ENCODE results near the gene PDZD4.
A peak's percentile ranks its signal among the peaks of the same experiment; 100 is the strongest.
"Not testable (repeated sequence)": the region's sequence is repeated elsewhere in the genome, so short reads cannot be mapped to it uniquely, and the experiment has no call there.

The PDZD4 gene

DNA sequence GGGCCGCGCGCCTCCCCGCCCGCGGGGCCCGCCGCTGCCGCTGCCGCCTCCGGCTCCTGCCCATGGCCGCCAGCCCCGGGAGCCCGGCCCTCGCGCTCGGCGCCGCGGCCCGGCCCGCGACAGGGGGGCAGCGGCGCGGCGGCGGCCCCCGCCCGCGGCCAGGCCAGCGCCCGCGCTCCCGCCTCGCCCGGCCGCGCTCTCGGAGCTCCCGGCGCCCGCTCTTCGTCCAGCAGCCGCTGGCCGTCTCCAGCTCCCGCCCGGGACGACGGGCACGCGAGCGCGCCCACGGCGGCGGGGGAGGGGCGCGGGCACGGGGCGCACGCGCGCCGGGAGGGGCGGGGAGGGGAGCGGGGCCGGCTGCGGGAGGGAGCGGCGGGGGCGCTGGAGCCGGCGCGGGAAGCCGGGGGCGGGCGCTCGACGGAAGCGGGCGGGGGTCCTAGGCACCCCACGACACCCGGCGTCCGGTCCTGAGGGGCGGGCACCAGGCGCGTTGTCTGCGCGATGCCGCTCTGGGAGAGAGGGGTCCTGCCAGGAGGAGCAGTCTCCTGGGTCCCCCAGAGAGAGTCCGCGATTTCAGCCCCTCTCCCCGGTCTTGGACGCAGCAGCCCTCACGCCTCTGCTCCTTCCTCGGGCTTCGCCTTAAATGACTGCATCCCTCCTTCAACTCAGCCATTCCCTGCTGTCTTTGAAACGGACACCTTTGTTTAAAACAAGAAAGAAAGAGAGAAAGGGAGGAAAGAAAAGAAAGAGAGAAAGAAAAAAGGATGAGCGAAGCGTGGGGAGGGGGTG, 490 bp upstream of the PDZD4 start:
- no peak for DNase-seq

DNA sequence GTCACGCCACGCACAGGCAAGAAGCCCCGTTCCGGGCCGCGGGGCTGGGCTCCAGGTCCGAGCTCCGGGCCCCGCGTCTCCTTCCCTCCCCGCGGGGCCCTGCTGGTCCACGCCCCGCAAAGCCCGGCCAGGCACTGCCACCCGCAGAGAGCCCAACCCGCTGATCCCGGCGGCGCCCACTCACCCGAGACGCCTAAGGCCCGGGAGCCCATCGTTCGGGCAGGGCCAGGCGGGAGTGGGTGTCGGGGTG, 870 bp downstream of the PDZD4 start:
- DNase-seq: no peak

DNA sequence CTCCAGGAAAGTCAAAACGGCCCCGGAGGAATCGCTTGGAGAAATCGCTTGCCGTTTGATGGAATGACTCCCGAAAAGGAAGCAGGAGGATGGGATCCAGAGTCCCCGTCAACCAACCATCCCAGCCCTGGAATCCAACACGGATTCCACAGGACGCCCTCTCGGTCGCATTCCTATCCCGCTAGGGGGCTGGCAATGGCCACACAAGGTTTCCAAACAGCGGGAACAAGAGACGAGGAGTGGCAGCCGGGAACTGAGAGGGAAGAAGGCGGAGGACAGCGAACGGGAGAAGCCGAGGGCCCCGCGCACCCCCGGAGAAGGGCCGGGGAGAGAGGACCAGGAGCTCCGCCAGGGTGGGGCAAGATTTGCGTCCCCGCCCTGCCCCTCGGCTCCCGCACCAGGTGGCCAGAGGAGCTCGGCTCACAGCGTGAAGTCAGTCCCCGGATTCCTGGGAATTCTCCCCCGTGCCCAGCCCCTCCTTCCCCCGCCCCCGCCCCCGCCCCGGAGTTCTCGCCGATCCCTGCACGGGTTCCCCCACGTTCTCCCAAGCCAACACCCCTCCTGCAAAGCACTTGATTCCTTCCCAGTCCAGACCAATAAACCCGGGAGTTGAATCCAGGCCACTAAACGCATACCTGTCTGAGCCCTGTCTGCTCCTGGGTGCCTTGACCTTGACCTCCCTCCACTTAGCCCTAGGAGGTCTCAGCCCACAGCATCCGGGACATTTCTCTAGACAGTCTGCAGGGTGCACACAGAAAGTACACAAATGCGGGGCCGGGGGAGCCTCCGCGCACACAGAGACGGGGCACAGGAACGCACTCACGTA, 1.4 kb downstream of the PDZD4 start:
- no peak for DNase-seq

DNA sequence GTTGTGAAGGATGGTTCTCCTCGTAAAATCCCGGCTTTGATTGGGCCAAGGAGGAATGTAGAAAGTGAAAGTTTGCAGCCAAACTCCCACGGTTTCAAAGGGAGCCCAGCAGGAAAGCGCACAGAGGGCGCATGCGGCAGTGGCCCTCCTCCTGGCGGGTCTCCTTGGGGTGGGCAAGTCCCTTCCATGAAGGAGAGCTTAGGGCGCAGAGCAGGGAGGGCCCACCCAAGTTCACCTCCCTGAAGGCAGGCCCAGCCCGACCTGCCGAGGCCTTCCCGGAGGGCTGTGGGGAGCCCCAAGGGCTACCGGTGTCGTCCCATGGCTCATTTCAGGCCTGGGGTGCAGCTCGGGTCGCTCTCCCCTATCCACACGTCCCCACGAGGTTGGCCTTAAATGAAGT, 2.0 kb downstream of the PDZD4 start:
- no peak for DNase-seq

DNA sequence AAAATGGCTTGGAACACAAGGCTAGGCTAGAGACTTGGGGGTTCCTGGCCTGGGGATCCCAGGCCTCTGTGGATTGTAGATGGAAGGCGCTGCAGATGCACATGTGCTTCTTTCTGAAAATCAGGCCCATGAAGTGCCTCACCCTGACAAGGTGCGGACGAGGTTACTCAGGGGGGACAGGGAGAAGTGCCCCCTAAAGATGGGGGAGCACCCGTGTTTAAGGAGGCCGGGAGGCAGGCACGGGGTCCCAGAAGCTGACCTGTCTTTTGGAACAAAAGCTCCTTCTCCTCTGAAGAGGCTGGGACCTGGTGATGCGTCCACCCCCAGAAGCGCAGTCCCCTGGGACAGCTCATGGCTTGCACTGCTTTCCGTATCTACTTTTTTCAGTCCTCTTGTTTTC, 2.4 kb downstream of the PDZD4 start:
- DNase-seq: no peak

DNA sequence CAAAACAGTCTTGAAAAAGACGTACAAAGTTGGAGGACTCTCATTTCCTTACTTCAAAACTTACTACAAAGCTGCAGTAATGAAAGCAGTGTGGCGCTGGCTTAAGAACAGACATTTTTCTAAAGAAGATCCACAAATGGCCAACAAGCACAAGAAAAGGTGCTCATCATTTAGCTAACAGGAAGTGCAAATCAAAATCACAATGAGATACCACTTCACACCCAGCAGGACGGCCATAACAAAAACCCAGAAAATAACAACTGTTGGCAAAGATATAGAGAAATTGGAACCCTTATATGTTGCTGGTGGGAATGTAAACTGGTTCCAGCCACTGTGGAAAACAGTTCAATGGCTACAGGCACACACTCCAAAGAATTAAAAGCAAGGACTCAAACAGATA, 3.3 kb downstream of the PDZD4 start:
- no peak for DNase-seq

DNA sequence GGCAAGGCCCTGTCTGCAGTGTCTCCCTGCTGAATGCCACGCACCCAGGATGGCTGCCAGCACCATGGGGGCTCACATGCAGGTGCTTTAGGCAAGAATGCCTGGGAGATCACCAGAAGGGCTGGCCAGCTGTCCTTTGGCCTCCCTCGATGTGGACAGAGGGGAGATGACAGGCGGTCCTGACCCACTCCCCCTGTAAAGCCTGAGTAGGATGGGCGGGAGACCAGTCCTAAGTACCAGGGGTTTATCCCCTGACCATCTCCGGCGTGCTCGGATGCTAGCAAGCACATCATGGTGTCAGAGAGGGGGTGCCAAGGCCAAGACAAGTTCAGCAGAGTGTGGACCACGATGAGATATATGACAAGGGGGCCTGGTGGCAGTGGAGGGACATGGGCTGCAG, 5.3 kb downstream of the PDZD4 start:
- DNase-seq: no peak

DNA sequence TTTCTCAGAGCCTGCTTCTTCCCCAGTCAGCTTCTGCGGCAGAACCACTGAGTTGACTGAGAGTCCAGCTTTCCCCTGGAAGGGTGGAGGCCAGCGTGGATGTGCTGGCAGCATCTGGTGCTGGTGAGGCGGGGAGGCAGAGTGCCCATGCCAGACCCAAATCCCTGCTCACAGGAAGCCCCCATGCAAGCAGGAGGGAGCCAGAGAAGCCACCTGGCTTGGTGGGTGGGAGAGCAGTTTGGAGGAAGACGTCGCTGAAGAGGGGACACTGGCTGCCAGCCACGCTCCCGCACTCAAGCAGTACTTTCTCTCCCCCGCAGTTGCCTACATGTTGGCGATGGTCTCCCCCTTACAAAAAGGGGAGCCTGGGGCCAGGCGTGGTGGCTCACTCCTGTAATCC, 6.0 kb downstream of the PDZD4 start:
- no peak for DNase-seq

DNA sequence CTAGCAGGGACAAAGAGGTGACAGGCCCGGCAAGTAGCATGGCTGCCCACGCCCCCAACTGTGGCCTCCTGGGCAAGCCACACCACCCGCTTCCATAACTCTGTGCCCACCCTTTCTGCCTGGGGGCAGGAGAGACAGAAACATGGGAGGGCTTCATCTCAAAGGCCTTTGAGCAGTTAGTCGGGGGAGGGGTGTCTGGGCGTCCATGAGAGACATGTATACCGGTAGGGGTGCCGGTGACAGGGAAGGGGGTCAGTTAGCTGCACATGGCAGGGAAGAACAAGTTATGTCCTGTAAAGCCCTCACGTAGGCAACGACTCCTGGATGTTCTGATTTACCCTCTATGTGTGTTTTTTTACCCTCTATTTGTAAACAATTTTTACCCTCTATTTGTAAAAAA, 9.3 kb downstream of the PDZD4 start:
- no peak for DNase-seq

DNA sequence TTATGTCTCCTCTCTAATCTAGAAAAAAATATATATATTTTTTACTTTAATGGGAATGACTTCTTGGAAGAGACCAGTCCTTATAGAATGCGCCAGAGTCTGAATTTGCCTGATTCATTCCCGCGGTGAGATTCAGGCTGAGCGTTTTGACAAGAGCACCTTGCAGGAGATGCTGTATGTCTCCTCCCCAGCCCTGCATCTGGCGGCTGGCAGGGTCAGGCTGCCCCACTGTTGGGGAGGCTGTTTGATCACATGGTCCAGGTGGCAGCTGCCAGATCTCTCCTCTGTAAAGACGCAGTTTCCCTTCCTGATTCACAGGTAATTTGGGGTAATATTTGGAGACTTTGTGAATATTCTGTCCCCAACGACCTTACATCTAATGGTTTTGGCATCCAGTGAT, 9.7 kb downstream of the PDZD4 start:
- no peak for DNase-seq

DNA sequence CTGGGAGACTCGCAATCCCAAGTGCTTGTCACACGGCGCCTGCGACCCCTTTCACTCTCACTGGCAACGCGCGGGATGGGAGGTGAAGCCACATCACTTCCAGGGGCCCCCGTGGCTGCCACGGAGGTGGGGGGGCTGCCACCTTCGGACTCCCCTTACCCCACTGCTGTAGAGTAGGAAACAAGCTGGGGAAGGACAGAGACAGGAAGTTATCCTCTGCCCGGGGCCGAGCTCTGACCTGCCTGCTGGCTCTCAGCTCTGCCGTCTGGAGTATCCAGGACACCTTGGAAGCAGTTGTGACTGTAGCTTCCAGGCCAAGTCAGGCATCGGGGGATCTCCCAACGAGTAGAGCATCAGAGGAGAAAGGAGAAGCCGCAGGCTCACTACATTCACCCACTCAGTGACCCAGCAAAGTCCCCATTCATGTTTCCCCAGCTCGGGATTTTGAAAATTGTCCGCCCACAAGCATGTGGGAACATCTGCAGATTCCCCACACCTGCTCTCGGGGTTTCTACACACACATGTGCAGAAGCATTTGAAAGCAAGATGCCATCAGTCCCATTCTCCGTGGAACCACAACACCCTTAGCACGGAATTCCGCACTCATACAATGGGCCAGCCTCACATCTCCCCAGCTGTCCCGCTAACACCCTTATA, 10.8 kb downstream of the PDZD4 start:
- DNase-seq: no peak

DNA sequence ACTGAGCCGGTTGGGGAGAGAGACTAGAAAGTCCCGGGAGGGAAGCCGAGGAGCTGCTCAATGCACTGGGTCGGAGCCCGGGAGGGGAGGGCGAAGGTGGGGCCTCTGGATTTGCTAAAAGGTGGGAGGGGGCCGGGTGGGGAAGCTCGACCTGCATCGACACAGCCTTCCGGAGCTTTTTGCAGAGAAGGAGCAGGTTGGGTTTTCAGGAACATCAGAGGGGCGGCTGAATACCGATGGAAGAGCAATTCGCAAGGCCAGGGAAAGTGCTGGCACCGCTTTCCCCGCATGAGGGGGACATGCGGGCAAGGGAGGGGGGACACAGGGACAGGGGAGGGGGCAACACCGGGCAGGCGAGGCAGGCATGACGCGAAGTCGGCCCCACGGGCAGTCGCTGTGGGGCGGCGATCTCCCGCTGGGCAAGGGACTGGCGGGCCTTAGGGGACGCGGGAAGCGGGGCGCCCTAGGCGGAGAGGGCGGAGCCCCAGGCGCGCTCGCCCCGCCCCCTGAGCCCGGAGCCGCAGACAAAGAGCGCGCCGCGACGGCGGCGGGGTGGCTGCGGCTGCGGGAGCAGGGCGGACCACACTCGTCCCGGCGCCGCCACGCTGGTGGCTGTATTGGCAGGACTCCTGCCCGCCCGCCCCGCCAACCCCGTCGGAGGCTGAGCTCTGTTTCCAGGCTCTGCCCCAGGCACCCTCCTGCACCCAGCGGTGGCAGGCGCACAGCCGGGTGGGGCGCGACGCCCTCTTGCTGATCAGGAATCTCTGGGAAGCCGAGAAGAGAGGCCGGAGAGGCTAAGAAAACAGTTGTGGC, 11.6 kb downstream of the PDZD4 start:
- DNase-seq: peak; percentile 36

DNA sequence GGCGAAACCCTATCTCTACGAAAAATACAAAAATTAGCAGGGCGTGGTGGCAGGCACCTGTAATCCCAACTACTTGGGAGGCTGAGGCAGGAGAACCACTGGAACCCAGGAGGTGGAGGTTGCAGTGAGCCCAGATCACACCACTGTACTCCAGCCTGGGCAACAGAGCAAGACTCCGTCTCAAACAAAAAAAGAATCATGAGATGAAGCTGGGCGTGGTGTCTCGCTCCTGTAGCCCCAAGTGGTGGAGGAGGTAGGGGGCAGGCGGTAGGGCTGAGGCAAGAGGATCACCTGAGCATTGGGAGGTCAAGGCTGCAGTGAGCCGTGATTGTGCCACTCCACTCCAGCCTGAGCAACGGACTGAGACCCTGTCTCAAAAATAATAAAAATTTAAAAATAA, 12.3 kb downstream of the PDZD4 start:
- DNase-seq: not testable (repeated sequence)

DNA sequence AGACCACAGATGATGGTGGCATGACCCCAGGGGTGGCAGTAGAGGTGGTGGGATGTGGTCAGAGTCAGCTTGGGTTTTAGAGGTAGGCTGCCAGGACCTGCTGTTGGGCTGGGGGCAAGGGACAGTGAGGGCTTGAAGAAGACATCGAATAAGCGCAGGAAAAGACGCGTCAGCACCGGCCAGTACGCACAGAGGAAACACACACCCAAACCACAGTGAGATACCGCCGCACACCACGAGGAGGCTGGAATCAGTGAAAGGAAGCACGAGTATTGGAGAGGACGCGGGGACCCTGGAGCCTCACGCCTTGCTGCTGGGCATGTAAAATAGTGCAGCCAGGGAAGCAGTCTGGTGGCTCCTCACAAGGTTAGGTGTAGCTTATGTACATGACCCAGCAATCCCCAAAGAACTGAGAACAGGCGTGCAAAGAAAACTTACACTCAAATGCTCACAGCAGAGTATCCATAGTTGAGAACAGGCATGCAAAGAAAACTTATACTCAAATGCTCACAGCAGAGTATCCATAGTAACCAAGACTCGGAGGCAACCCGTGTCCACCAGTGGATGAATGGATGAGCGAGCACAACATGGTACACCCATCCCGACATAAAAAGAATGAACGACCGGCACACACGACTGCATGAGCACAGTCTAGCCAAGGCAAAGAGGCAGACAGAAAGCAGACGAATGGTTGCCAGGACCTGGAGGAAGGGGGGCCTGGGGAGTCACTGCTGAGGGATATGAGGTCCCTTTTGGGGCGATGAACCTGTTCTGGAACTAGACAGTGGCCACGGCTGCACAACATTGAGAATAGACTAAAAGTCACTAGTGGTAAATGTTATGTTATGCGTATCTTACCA, 13.3 kb downstream of the PDZD4 start:
- peak; percentile 30 for DNase-seq

DNA sequence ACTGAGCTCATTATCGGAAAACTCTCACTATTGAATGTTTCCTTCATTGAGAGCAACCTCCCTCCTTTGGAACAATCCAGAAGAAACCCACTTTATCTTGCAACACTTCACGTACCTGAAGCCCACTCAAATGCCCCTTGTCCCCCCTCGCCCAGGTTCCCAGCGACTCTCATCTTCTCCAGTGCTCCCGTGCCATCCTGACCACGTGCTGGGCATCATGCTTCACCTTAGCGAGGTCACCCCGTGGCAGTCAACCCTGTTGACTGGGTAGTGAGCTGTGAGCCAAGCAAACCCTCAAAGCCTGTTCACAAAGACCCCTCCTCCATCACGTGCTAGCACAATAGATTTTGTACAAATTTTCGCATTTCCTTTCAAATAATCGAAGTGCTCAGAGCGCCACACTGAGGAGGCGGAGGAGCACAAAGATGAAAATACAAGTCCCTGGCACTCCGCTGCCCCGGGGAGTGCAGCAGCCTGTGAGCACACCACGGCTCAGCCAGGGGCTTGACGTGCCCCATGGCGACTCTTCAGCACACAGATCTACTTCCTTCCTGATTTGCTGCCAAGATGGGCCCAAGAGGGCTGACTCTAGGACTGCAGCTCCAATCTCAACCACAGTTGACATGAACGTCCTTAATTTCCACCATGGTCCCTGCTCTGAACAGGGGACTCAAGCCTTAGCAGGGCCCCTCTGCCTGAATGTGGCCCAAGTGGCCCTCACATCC, 15.6 kb downstream of the PDZD4 start:
- no peak for DNase-seq

DNA sequence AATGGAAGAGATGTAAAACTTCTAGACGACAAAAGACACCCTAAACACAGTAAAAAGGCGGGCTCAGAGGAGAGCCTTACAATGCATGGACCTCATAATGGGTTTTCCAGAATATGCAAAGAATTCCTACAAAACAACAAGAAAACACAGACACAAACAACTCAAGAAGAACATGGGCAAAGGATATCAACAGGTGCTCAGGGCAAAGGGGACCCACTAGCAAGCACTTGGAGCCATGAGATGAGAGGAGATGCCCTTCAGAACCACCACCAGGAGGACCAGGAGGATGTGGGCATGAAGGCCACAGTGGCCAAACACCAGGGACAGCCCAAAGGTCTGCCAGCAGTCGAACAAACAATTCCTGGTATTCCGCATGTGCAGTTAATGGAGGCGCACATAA, 17.2 kb downstream of the PDZD4 start:
- DNase-seq: no peak

DNA sequence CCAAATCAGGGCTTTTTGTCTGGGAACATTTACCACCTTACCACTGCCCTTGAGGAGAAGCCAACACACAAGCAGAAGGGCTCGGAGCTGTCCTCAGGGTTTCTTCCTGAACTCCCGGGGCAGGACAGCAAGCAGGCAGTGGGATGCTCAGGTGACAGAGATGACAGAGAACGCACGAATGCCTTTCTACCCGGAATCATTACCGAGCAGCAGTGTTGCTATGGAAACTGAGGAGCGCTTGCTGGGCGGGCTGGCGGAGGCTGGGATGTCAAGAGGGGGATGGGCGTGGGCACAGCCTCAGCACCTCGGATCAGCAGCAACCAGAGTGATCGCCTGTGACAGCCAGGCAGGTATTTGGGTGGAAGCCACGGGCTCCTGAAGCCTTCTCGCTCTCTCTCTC, 18.1 kb downstream of the PDZD4 start:
- DNase-seq: no peak

DNA sequence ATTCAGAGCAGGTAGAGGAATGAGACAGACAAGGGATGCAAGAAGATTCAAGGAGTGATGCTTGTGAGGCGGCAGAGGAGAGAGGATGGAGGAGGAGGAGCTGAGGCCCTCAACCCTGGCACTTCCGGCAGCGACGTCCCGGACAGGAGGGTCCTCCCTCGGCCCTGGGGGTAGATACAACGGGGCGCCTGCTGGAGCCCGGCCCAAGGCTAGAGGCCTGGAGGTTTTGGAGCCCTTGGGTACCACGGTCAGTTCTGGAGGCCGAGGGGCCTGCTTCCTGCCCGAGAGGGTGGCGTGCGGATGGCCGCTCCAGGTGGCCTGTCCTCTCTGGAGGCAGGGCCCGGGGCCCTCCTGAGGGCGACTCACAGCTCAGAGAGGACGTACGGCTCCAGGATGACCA, 22.4 kb downstream of the PDZD4 start:
- no peak for DNase-seq

DNA sequence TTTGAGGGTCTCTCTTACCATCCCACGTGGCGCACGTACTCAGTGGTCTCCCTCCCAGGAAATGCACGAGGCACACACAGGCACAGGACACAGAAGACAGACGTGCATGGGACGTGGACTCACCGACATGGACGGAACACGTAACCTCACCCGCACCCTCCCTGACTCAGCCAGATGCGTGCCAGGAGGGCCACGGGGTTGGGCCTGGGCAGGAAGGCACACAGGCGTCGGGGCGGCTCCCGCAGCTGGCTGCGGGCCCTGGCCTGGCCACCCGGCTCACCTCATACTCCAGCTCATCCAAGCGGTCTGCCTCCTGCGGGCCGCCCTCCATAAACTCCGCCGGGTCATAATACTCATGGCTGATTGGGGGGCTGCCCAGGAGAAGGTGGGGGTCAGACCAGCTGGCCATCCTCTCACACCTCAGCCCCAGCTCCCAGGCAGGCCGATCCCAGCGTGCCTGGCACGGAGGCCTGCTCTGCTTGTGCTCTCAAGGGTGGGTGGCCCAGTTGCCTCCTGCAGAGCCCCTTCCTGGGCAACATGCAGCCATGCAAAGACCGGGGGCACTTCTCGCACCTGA, 23.3 kb downstream of the PDZD4 start:
- DNase-seq: no peak

DNA sequence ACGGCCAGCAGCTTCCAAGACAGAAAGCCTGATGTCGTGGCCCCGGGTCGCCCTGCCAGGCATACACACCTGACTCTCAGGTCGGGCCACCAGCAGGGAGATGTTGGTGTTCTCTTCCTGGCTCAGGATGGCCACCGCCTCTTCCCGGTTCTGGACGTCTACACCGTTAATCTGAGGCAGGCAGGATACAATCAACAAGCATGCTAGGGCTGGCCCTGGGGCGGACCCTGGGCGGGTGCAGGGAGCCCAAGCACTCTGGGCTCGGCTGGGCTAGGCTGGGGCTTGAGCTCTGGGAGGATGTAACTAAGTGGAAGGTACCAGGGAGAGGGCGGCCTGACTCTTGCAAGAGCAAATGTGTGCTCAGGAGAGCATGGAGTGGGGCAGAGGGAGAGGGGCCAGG, 24.9 kb downstream of the PDZD4 start:
- DNase-seq: no peak

DNA sequence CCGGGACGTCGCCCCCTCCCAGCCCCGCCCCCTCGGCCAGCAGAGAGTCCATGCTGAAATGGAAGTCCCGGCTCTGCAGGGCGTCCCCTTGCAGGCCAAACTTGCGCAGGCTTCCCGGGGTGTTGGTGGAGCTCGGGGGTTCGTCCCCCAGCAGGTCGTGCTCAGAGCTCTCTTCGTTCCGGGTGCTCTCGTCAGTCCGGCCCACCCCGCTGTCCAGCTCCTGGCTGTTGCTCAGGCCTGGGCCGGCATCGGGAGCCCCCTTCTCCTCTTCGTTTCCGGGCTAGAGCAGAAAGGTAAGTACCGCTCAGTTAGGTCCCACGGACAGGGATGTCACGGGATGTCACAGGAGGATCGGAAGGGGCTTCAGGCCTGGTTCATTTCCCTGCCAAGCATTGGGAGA, 25.7 kb downstream of the PDZD4 start:
- no peak for DNase-seq

All from CD4-positive, alpha-beta T cell treated with Interferon gamma for 1 hour (primary cell).